SK-MEL-5 (cell line): ENCODE measurements around the gene ZDHHC19. TPM values are rescaled to one million over a fixed set of nuclear protein-coding genes. Genes with fewer than 3 reads are reported as not detected.

Experiments
- DNase-seq: peaks from one replicate; pipeline ENCODE4 v3.0.0-alpha.2; 2016; ENCODE audit warnings: low read depth, low spot score
- in situ Hi-C: cut with HindIII; loops from 2 replicates; pipeline ENCODE4 v1.10.0; 2016; ENCODE audit warnings: low sequenced_read_pairs, high pct_unique_total_duplicates, low pct_unique_long_range_greater_than_20kb
- total RNA-seq: library from RNA; depleted of rRNA; stranded (reverse); fragments of >200 nt; shearing (Covaris generic); gene quantifications from 2 replicates; pipeline ENCODE4 v1.2.3, GENCODE V29; 2014

The ZDHHC19 gene
- total RNA-seq, 1 experiment from 2014 or later: 1.1 TPM

DNA sequence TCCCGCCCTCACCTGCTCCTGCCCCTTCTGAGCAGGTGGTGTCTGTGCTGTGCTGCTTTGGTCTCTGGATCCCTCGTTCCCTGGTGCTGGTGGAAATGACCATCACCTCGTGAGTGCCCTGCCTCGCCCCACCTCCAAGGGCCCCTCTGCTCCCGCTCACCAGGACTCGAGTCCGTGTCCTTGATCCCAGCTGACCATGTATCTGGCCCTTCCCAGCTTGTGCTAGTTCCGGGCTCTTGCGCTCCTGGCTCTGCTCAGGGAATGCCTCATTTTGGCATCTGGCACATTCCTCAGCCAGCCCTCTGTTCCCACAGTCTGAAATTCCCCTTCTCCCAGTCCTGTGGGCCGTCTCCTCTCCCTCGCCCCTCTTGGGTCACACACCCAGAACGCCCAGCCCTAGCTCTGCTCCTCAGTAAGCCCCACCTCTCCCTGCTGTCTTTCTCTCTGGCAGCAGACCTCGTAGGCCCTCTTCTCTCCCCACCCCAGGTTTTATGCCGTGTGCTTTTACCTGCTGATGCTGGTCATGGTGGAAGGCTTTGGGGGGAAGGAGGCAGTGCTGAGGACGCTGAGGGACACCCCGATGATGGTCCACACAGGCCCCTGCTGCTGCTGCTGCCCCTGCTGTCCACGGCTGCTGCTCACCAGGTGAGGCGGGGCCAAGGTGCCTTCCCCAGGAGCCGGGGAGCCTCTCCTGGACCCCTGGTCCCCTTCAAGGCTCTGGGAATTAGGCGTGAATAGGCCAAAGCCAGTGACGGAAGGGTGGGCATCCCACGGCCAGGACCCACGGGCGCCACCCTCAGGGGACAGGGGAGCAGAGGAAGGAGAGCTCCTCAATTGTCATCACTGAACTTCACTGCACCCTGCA, 16.7 kb upstream of the ZDHHC19 start:
- in situ Hi-C loops: no loop called here
- no peak for DNase-seq

GRCh38 chr3:196227121-196227561, 15.9 kb upstream of the ZDHHC19 start:
- no peak for DNase-seq
- in situ Hi-C loops: no loop called here

DNA sequence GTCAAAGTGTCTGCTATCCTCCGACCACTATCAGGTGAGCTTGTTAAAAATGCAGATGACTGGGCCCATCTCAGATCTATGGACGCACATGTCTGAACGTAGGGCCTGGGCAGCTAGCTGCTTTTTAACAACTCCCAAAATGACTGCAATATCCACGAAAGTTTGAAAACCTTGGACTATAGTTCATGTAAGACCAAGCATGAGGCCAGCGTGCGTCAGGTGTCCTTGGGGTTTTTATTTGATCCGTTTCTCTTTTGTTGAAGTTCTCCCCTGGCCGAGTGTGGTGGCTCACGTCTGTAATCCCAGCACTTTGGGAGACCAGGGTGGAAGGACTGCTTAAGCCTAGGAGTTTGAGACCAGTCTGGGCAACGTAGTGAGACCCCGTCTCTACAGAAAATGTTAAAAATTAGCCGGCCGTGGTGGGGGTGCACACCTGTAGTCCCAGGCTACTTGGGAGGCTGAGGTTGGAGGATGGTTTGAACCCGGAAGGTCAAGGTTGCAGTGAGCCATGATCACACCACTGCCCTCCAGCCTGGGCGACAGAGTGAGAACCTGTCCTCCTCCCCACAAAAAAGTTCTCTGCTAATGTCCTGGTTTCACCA, 14.7 kb upstream of the ZDHHC19 start:
- no peak for DNase-seq
- in situ Hi-C loops: no loop called here

DNA sequence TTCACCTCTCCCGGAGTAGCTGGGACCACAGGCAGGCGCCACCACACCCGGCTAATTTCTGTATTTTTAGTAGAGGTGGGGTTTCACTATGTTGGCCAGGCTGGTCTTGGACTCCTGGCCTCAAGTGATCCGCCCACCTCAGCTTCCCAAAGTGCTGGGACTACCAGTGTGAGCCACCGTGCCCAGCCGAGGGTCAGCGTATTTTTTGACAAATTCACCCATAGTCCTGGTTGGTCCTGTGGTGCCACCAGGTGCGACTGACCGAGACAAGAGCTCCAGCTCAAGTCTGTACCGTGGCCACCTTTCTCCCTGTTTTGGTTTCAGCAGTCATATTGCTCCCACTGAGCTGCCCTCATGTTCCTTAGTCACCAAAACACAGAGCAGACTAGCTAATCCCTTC, 13.9 kb upstream of the ZDHHC19 start:
- no peak for DNase-seq
- in situ Hi-C loops: no loop called here

GRCh38 chr3:196222876-196223595, 11.8 kb upstream of the ZDHHC19 start:
- in situ Hi-C loops: no loop called here
- DNase-seq: no peak

DNA sequence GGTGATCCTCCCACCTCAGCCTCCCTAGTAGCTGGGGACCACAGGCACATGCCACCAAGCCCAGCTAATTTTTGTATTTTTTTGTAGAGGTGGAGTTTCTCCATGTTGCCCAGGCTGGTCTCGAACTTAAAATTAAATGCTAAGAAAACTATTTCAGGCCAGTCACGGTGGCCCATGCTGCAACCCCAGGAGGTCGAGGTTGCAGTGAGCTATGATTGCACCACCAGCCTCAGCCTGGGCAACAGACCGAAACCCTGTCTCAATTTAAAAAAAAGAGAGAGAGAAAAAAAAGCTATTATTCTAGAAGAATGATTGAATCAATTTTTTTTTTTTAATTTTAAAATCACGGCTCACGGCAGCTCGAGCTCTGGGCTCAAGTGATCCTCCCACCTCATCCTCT, 9.8 kb upstream of the ZDHHC19 start:
- in situ Hi-C loops: no loop called here
- no peak for DNase-seq

DNA sequence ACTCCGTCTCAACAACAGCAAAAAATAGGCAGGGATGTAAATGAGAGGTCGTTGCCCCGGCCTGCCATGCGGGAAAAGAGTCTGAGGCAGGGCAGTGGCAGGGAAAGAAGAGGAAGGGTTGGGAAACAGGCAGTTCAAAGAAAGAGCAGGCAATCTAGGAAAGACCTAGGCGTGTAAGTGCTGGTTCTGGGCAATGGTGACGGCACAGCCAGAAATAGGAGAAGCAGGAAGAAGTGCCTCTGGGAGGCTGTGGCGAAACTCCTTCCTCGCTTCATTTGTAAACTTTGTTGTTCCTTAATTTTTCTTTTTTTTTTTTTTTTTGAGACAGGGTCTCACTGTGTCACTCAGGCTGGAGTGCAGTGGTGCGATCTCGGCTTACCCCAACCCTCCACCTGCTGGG, 9.4 kb upstream of the ZDHHC19 start:
- DNase-seq: no peak
- in situ Hi-C loops: no loop called here

DNA sequence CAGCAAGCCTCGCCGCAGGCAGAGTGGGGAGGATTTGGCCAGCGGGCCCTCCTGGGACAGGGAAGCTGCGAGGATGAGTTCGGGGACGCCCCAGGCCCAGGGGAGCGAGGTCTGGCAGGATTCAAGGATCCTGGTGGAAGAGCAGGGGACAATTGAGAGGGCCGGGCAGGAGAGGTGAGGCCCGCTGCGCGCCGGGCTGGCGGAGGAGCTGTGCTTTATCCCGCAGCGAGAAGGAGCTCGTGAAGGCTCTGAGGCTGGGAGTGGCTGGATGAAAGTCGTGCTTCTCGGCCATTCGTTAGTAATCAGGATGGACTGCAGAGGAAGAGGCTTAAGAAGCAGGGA, 8.7 kb upstream of the ZDHHC19 start:
- in situ Hi-C loops: no loop called here
- no peak for DNase-seq

GRCh38 chr3:196219194-196219969, 8.2 kb upstream of the ZDHHC19 start:
- peak; percentile 33 for DNase-seq
- in situ Hi-C loops: no loop called here

DNA sequence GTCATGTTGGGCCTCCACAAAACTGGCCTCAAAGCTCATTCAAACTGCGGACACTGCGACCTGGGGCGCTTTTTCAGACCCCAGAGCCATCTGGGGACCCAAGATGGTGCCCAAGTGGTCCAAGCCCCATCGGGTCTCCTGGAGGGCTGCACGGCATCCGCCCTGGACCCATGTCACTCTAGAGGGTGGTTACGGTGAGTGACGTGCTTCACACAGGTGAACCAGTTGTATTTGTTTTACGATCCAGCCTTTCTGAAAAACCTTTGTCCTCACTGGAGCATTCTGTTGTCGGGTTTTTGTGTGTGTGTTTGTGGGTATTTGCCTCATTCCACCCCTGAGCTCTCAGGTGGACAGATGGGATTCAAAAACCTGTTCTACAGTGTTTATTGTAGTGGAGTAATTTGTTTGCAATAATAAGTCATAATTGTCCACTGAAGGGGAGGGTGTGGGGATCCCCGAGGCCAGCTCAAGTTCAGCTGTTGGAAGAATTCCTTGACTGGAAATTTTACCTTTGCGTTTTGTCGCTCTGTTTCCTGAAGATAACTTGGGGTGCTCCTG, 7.0 kb upstream of the ZDHHC19 start:
- DNase-seq: no peak
- in situ Hi-C loops: no loop called here

- in situ Hi-C loops: no loop called here
- DNase-seq: no peak
Measured at GRCh38 chr3:196217307-196218154, 6.3 kb upstream of the ZDHHC19 start.

DNA sequence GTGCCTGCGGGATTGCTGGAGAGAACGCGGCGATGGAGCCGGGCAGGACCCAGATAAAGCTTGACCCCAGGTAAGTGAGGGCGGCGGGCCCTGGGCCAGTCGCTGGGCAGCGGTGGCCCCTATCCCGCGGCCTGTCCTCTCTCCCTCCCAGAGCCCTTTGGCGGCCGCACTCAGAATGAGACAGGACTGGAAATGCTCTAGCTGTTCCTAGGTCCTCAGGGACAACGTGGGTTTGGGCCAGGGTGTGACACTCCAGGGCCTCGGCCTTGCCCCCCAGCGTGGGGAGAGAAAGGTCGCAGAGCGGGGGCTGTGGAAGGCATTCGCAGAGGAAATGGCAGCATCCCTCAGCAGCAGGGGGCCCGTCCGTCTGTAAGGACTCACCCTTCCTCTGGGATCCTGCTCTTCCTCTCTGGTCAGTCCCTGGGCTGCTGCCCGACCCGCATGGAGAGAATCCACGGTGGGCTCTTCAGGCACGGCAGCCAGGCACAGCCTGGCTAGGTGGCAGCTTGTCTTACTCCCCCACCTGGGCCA, 5.5 kb upstream of the ZDHHC19 start:
- in situ Hi-C loops: no loop called here
- DNase-seq: no peak

GRCh38 chr3:196216089-196216564, 4.9 kb upstream of the ZDHHC19 start, which contains the start of gene SLC51A:
Gene SLC51A (plus strand): TSS chr3:196216534. CDS start chr3:196216713, 179 bp downstream.
- no peak for DNase-seq
- in situ Hi-C loops: no loop called here

GRCh38 chr3:196215493-196216020, 4.4 kb upstream of the ZDHHC19 start:
- in situ Hi-C loops: no loop called here
- no peak for DNase-seq

DNA sequence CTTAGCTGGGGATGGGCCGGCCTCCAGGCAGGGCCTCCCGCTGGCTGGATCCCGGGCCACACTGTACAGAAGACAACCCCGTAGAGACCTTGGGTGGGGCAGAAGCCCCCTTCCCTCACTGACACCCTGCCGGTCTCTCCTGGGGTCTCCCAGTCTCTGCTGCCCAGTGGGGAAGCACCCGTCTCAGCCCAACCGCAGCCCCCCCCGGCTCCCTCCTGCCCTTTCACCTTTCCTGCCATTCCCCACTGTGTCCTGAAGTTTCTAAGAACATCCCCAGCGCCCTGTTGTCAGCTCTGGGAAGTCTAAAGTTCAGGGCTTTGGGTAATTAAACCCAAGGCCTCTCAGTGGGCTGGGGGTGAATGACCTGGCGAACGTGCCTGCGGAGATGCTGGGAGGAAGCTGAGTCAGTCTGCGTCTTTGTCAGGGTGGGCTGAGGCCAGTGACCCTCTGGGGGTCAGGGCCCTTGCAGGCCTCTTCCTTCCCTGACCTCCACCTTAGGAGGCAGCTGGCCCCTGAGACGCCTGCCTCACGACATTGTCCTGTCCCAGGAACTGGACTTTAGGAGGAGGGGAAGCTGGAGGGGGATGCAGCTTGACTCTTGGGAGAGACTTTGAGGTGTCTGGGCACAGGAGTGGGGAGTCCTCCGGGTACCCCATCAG, 3.7 kb upstream of the ZDHHC19 start:
- in situ Hi-C loops: no loop called here
- no peak for DNase-seq
